ENCODE results near the gene SHMT1.
"Not testable (repeated sequence)": the region's sequence is repeated elsewhere in the genome, so short reads cannot be mapped to it uniquely, and the experiment has no call there.

The SHMT1 gene

GRCh38 chr17:18377437-18378204 lies 14.3 kb upstream of the SHMT1 start, which contains the start of gene EVPLL:
TSS of gene EVPLL (plus strand) at chr17:18377778. CDS start at chr17:18380938, 3,160 bp downstream.
- no peak for DNase-seq

GRCh38 chr17:18374216-18374615 lies 10.9 kb upstream of the SHMT1 start:
- DNase-seq, result no peak

- DNase-seq, result not testable (repeated sequence)
These were observed 9.8 kb upstream of the SHMT1 start for GRCh38 chr17:18373181-18373580.

- DNase-seq, result no peak
These were observed 8.1 kb upstream of the SHMT1 start for GRCh38 chr17:18371455-18371854.

- DNase-seq, result no peak
These were observed 7.4 kb upstream of the SHMT1 start for GRCh38 chr17:18370761-18371160.

- no peak for DNase-seq
These were observed 5.6 kb upstream of the SHMT1 start for GRCh38 chr17:18368946-18369345.

- DNase-seq, result no peak
These were observed 816 bp upstream of the SHMT1 start for GRCh38 chr17:18364166-18364565.

- DNase-seq, result no peak
These were observed 651 bp downstream of the SHMT1 start for GRCh38 chr17:18362698-18363100.

- no peak for DNase-seq
These were observed 1.3 kb downstream of the SHMT1 start for GRCh38 chr17:18361837-18362697.

GRCh38 chr17:18360518-18360917 lies 2.8 kb downstream of the SHMT1 start:
- no peak for DNase-seq

GRCh38 chr17:18356624-18357023 lies 6.7 kb downstream of the SHMT1 start:
- DNase-seq, result no peak

- no peak for DNase-seq
These were observed 9.8 kb downstream of the SHMT1 start for GRCh38 chr17:18353541-18353940.

- no peak for DNase-seq
These were observed 19.3 kb downstream of the SHMT1 start for GRCh38 chr17:18344021-18344420.

GRCh38 chr17:18339933-18340332 lies 23.4 kb downstream of the SHMT1 start:
- DNase-seq, result no peak

GRCh38 chr17:18338158-18338557 lies 25.2 kb downstream of the SHMT1 start:
- not testable (repeated sequence) for DNase-seq

- DNase-seq, result no peak
These were observed 30.4 kb downstream of the SHMT1 start for GRCh38 chr17:18332909-18333489.

- no peak for DNase-seq
These were observed 31.5 kb downstream of the SHMT1 start for GRCh38 chr17:18331879-18332278.

GRCh38 chr17:18328643-18329204 lies 34.6 kb downstream of the SHMT1 start:
- no peak for DNase-seq

GRCh38 chr17:18327556-18327955 lies 35.8 kb downstream of the SHMT1 start:
- DNase-seq, result no peak

- DNase-seq, result no peak
These were observed 36.3 kb downstream of the SHMT1 start for GRCh38 chr17:18327093-18327492.

GRCh38 chr17:18326572-18326971 lies 36.8 kb downstream of the SHMT1 start:
- DNase-seq, result no peak

GRCh38 chr17:18326039-18326438 lies 37.3 kb downstream of the SHMT1 start:
- no peak for DNase-seq
